Suppressor macrophage treated with lipopolysaccharide for 4 hours (primary cell): Measurements from ENCODE around the gene MRM2.

ENCODE experiments used
- DNase-seq: peaks from one replicate; pipeline ENCODE4 v3.0.0-alpha.2; 2020

The MRM2 gene

GRCh38 chr7:2220030-2220429 lies 22.0 kb downstream of the MRM2 start:
- DNase-seq, result no peak

- no peak for DNase-seq
These were observed 22.4 kb downstream of the MRM2 start for GRCh38 chr7:2219606-2220005.

- no peak for DNase-seq
These were observed 22.9 kb downstream of the MRM2 start for GRCh38 chr7:2219136-2219535.

GRCh38 chr7:2218444-2218785 lies 23.6 kb downstream of the MRM2 start:
- DNase-seq, result no peak

GRCh38 chr7:2217716-2218443 lies 24.1 kb downstream of the MRM2 start:
- no peak for DNase-seq

- no peak for DNase-seq
These were observed 24.8 kb downstream of the MRM2 start for GRCh38 chr7:2217206-2217605.

- DNase-seq, result no peak
These were observed 26.2 kb downstream of the MRM2 start for GRCh38 chr7:2215851-2216250.

- no peak for DNase-seq
These were observed 27.4 kb downstream of the MRM2 start for GRCh38 chr7:2214636-2215035.

GRCh38 chr7:2213551-2214215 lies 28.3 kb downstream of the MRM2 start:
- no peak for DNase-seq

GRCh38 chr7:2212906-2213305 lies 29.1 kb downstream of the MRM2 start:
- no peak for DNase-seq

GRCh38 chr7:2211926-2212325 lies 30.1 kb downstream of the MRM2 start:
- no peak for DNase-seq

GRCh38 chr7:2211259-2211880 lies 30.6 kb downstream of the MRM2 start:
- DNase-seq, result no peak

- no peak for DNase-seq
These were observed 31.3 kb downstream of the MRM2 start for GRCh38 chr7:2210551-2211258.

- no peak for DNase-seq
These were observed 32.1 kb downstream of the MRM2 start for GRCh38 chr7:2209961-2210323.

GRCh38 chr7:2209146-2209960 lies 32.7 kb downstream of the MRM2 start:
- peak; percentile 44 for DNase-seq

GRCh38 chr7:2208712-2209111 lies 33.3 kb downstream of the MRM2 start:
- DNase-seq, result no peak

GRCh38 chr7:2205036-2205780 lies 36.8 kb downstream of the MRM2 start:
- no peak for DNase-seq

- no peak for DNase-seq
These were observed 37.6 kb downstream of the MRM2 start for GRCh38 chr7:2204446-2204845.

GRCh38 chr7:2203766-2204300 lies 38.2 kb downstream of the MRM2 start:
- peak; percentile 43 for DNase-seq

GRCh38 chr7:2202901-2203765 lies 38.9 kb downstream of the MRM2 start:
- DNase-seq, result no peak

- DNase-seq, result no peak
These were observed 39.6 kb downstream of the MRM2 start for GRCh38 chr7:2202361-2202761.
